Endothelial cell of umbilical vein (primary cell): Measurements from ENCODE around the gene TBCD.

Experiments used
- FOS ChIP-seq: IDR thresholded peaks from 2 replicates; pipeline ENCODE4 v1.6.1; 2011; ENCODE audit warnings: mild to moderate bottlenecking, low read length, moderate library complexity, borderline replicate concordance; ENCODE audit not compliant: insufficient read depth
- TF ChIP-seq, protein P1 (sequence below), 2 donors: IDR thresholded peaks; 1 replicate in 1 of 2; 2 replicates in 1 of 2; pipeline ENCODE4 v1.5.1; 2011; ENCODE audit warnings: low read length in 2 of 2, mild to moderate bottlenecking in 2 of 2, moderate library complexity in 2 of 2, control low read depth in 1 of 2, inconsistent platforms in 1 of 2, low read depth in 1 of 2; ENCODE audit not compliant: insufficient read depth in 1 of 2; ENCODE audit errors: extremely low read depth in 1 of 2

DNA sequence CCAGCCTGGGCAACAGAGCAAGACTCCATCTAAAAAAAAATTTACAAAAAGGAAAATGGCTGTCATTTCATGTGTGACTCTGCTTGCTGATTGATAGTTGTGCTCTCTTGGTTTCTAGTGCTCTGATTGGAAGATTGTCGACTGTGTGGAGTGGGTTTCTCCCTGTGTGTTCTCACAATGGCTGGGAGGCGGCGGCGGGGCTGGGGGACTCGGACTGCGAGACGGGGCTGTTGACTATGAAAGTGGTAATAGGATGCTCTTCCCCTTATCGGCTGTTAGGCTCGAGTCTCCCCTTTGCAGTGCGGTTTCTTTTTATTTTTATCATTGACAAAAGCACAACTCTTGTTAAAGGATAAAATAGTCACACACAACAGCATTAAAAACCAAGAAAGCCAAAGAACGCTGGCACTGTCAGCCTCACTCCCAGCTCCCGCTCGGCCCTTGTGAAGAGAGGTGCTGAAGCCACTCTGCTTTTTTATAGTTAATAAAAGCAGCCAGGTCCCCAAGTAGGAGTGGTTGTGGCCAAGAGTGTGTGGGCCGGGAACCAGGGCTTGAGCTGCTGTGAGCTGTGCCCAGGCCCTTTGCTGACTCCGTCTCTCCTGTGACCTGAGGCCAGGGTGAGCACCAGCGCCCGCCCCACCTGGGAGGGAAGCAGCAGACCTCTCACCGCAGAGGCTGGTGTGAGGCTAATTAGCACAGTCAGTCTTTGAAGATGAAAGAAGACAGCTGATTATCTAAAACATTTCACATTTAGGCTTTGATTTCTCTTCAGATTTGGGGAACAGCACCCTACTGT, 36.5 kb downstream of the TBCD start:
- TF ChIP-seq, protein P1, sequence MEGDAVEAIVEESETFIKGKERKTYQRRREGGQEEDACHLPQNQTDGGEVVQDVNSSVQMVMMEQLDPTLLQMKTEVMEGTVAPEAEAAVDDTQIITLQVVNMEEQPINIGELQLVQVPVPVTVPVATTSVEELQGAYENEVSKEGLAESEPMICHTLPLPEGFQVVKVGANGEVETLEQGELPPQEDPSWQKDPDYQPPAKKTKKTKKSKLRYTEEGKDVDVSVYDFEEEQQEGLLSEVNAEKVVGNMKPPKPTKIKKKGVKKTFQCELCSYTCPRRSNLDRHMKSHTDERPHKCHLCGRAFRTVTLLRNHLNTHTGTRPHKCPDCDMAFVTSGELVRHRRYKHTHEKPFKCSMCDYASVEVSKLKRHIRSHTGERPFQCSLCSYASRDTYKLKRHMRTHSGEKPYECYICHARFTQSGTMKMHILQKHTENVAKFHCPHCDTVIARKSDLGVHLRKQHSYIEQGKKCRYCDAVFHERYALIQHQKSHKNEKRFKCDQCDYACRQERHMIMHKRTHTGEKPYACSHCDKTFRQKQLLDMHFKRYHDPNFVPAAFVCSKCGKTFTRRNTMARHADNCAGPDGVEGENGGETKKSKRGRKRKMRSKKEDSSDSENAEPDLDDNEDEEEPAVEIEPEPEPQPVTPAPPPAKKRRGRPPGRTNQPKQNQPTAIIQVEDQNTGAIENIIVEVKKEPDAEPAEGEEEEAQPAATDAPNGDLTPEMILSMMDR (IDR thresholded peaks at IDR 0.05; ENCODE audit: extremely low read depth in 1 of 2, insufficient read depth in 1 of 2, low read depth in 1 of 2, low read length in 2 of 2), result no peak
- TF ChIP-seq FOS, result no peak
